ENCODE data around the gene CSTF2.

DNA sequence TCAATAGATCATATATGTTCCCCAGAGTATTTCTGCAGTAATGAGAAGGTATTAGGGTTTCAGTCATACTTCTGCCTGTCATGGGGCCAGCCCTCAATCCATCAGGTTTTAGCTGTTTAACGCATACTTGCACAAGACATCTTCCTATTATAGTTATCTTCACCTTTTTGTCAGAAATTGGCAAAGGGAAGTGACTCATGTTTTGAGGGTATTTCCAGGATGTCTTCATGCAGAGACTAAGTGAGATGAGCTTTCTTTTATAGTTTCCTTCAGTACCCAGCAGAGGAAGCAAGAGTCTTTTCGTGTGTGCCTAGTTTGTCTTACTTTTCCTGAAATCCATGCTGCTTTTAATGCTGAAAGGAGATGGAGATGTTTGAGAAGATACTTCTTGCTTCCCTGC is 9.5 kb downstream of the CSTF2 start:
- TF ChIP-seq, protein P1, sequence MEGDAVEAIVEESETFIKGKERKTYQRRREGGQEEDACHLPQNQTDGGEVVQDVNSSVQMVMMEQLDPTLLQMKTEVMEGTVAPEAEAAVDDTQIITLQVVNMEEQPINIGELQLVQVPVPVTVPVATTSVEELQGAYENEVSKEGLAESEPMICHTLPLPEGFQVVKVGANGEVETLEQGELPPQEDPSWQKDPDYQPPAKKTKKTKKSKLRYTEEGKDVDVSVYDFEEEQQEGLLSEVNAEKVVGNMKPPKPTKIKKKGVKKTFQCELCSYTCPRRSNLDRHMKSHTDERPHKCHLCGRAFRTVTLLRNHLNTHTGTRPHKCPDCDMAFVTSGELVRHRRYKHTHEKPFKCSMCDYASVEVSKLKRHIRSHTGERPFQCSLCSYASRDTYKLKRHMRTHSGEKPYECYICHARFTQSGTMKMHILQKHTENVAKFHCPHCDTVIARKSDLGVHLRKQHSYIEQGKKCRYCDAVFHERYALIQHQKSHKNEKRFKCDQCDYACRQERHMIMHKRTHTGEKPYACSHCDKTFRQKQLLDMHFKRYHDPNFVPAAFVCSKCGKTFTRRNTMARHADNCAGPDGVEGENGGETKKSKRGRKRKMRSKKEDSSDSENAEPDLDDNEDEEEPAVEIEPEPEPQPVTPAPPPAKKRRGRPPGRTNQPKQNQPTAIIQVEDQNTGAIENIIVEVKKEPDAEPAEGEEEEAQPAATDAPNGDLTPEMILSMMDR (IDR thresholded peaks at IDR 0.05; ENCODE audit: low read depth, low read length), result no peak
- TF ChIP-seq POLR2A (IDR thresholded peaks at IDR 0.05; ENCODE audit: extremely low read depth, insufficient read length), result no peak
- TF ChIP-seq, protein P2, sequence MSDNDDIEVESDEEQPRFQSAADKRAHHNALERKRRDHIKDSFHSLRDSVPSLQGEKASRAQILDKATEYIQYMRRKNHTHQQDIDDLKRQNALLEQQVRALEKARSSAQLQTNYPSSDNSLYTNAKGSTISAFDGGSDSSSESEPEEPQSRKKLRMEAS (IDR thresholded peaks at IDR 0.05; ENCODE audit: low read depth, low read length), result no peak

Data from NB4 (cell line).